SJSA1 (cell line): ENCODE measurements around the gene PRAMEF27. TPM values are rescaled to one million over a fixed set of nuclear protein-coding genes. Genes with fewer than 3 reads are reported as not detected.
"Not testable (repeated sequence)": the region's sequence is repeated elsewhere in the genome, so short reads cannot be mapped to it uniquely, and the experiment has no call there.

Experiments
- DNase-seq, 2 experiments: peaks; one replicate each; pipeline ENCODE4 v3.0.0-alpha.2; 2015 to 2020; ENCODE audit warnings: low spot score in 2 of 2, low read depth in 1 of 2
- H3K27ac ChIP-seq: fragments of 250-450 bp; sonication (Bioruptor Pico); 2 replicates; pipeline ENCODE4 v1.5.1; 2020; ENCODE audit warnings: mild to moderate bottlenecking, moderate library complexity
- H3K27me3 ChIP-seq: fragments of 250-450 bp; sonication (Bioruptor Pico); replicated peaks from 2 replicates; pipeline ENCODE4 v1.5.1; 2020; ENCODE audit warnings: mild to moderate bottlenecking, moderate library complexity
- H3K36me3 ChIP-seq: fragments of 250-450 bp; sonication (Bioruptor Pico); 2 replicates; pipeline ENCODE4 v1.5.1; 2020; ENCODE audit warnings: mild to moderate bottlenecking
- H3K4me1 ChIP-seq: fragments of 250-450 bp; sonication (Bioruptor Pico); replicated peaks from 2 replicates; pipeline ENCODE4 v1.6.1; 2021; ENCODE audit warnings: mild to moderate bottlenecking
- H3K4me3 ChIP-seq: fragments of 250-450 bp; sonication (Bioruptor Pico); 2 replicates; pipeline ENCODE4 v1.5.1; 2020; ENCODE audit warnings: mild to moderate bottlenecking
- H3K9me3 ChIP-seq: fragments of 250-450 bp; sonication (Bioruptor Pico); replicated peaks from 2 replicates; pipeline ENCODE4 v1.5.1; 2020; ENCODE audit warnings: mild to moderate bottlenecking
- total RNA-seq: library from RNA; depleted of rRNA; stranded (reverse); fragments of >200 nt; shearing (Covaris generic); gene quantifications from 2 replicates; pipeline ENCODE4 v1.2.3, GENCODE V29; 2014; rRNA removed

The PRAMEF27 gene
- total RNA-seq, result not detected in 2 replicates

DNA sequence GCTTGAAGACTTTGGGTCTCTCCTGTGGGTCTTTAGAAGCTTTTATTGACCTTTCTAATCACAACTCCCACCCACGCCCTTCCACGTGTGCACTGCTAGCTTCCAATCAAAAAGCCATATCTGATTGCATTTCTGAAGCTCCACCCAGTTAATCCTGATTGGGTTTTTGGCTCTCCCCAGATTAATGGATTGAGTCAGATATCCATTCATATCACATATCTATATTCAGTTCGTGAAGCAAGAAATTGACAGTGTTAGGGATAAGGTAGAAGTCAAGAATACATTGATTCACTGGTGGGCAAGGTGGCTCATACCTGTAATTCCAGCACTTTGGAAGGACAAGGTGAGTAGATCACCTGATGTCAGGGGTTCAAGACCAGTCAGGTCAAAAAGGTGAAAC lies at the start of gene PRAMEF27:
TSS of gene PRAMEF27 (minus strand) at position 101 of the 400 bp plus-strand sequence. CDS start 2,916 bp downstream, outside the sequence.
- DNase-seq, H3K4me3 ChIP-seq, H3K36me3 ChIP-seq, H3K27ac ChIP-seq, H3K9me3 ChIP-seq, H3K4me1 ChIP-seq, H3K27me3 ChIP-seq: not testable (repeated sequence)

GRCh38 chr1:13070474-13070873 lies 14.1 kb upstream of the PRAMEF27 start, which contains the start of gene PRAMEF25:
Gene PRAMEF25 (plus strand): TSS chr1:13070774. CDS start chr1:13073694, 2,920 bp downstream.
- not testable (repeated sequence) for H3K9me3 ChIP-seq, H3K4me1 ChIP-seq, H3K27ac ChIP-seq, H3K27me3 ChIP-seq, H3K4me3 ChIP-seq, DNase-seq, H3K36me3 ChIP-seq

- not testable (repeated sequence) for H3K27ac ChIP-seq, H3K4me1 ChIP-seq, H3K27me3 ChIP-seq, H3K4me3 ChIP-seq, H3K9me3 ChIP-seq, H3K36me3 ChIP-seq, DNase-seq
Measured at GRCh38 chr1:13019846-13020245, 36.5 kb downstream of the PRAMEF27 start.

- not testable (repeated sequence) for H3K4me3 ChIP-seq, DNase-seq, H3K27ac ChIP-seq, H3K36me3 ChIP-seq, H3K27me3 ChIP-seq, H3K4me1 ChIP-seq, H3K9me3 ChIP-seq
Measured at GRCh38 chr1:13011932-13012331, 44.4 kb downstream of the PRAMEF27 start.

- not testable (repeated sequence) for H3K4me3 ChIP-seq, H3K27me3 ChIP-seq, H3K9me3 ChIP-seq, DNase-seq, H3K27ac ChIP-seq, H3K4me1 ChIP-seq, H3K36me3 ChIP-seq
Measured at GRCh38 chr1:13009348-13009747, 47.0 kb downstream of the PRAMEF27 start.

DNA sequence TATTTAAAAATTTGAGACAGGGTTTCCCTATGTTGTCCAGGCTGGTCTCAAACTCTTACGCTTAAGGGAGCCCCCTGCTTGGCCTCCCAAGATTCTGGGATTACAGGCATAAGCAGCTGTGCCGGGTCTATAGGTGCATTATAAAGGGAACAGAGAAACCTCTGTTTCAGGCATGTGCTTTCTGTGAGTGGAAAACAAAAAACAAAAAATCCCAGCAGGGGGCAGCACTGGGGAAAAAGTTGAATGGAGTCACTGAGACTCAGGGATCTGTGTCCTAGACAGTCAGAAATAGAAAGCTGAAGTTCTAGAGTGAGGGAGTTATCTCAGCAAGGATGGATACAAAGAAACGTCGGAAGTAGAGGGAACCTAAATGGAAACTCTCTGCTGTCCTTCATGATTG lies 50.6 kb downstream of the PRAMEF27 start:
- H3K4me3 ChIP-seq, H3K27ac ChIP-seq, H3K4me1 ChIP-seq, DNase-seq, H3K9me3 ChIP-seq, H3K36me3 ChIP-seq, H3K27me3 ChIP-seq: not testable (repeated sequence)

Other genes with a start within 250 kb of the PRAMEF27 start
- not detected in 2 replicates for gene PRAMEF11, start 225.2 kb downstream of the PRAMEF27 start, total RNA-seq
- gene HNRNPCL1, start 207.9 kb downstream of the PRAMEF27 start, total RNA-seq, result not detected in 2 replicates
- not detected in 2 replicates for gene PRAMEF2, start 199.5 kb downstream of the PRAMEF27 start, total RNA-seq
- gene PRAMEF4, start 170.4 kb downstream of the PRAMEF27 start, total RNA-seq, result not detected in 2 replicates
- gene PRAMEF10, start 158.3 kb downstream of the PRAMEF27 start, total RNA-seq, result not detected in 2 replicates
- not detected in 2 replicates for gene PRAMEF7, start 140.0 kb downstream of the PRAMEF27 start, total RNA-seq
- not detected in 2 replicates for gene PRAMEF6, start 109.0 kb downstream of the PRAMEF27 start, total RNA-seq
- not detected in 2 replicates for gene HNRNPCL3, start 4.2 kb upstream of the PRAMEF27 start, total RNA-seq
- gene PRAMEF25, start 14.2 kb upstream of the PRAMEF27 start, total RNA-seq, result not detected in 2 replicates
- gene HNRNPCL2, start 60.3 kb upstream of the PRAMEF27 start, total RNA-seq, result not detected in 2 replicates
- not detected in 2 replicates for gene PRAMEF26, start 99.4 kb upstream of the PRAMEF27 start, total RNA-seq
- not detected in 2 replicates for gene HNRNPCL4, start 109.1 kb upstream of the PRAMEF27 start, total RNA-seq
- not detected in 2 replicates for gene PRAMEF9, start 115.3 kb upstream of the PRAMEF27 start, total RNA-seq
- gene PRAMEF13, start 144.8 kb upstream of the PRAMEF27 start, total RNA-seq, result not detected in 2 replicates
- gene PRAMEF18, start 169.6 kb upstream of the PRAMEF27 start, total RNA-seq, result not detected in 2 replicates
- not detected in 2 replicates for gene PRAMEF5, start 197.6 kb upstream of the PRAMEF27 start, total RNA-seq
- not detected in 2 replicates for gene PRAMEF8, start 228.6 kb upstream of the PRAMEF27 start, total RNA-seq
- not detected in 2 replicates for gene PRAMEF33, start 247.0 kb upstream of the PRAMEF27 start, total RNA-seq